GM18907 (cell line): Measurements from ENCODE around the gene ZNF672.

Source experiments
- ATAC-seq: cut with Tn5 transposase; IDR thresholded peaks from one replicate; pipeline ENCODE4 v1.9.1; 2021; ENCODE audit warnings: mild to moderate bottlenecking, moderate library complexity; ENCODE audit not compliant: unreplicated experiment

ZNF672 gene

GRCh38 chr1:248831842-248832241 lies 6.2 kb upstream of the ZNF672 start:
- ATAC-seq: no peak

- ATAC-seq: no peak
Observed at GRCh38 chr1:248834343-248834940, 3.6 kb upstream of the ZNF672 start.

GRCh38 chr1:248837045-248837780 lies 811 bp upstream of the ZNF672 start:
- no peak for ATAC-seq

DNA sequence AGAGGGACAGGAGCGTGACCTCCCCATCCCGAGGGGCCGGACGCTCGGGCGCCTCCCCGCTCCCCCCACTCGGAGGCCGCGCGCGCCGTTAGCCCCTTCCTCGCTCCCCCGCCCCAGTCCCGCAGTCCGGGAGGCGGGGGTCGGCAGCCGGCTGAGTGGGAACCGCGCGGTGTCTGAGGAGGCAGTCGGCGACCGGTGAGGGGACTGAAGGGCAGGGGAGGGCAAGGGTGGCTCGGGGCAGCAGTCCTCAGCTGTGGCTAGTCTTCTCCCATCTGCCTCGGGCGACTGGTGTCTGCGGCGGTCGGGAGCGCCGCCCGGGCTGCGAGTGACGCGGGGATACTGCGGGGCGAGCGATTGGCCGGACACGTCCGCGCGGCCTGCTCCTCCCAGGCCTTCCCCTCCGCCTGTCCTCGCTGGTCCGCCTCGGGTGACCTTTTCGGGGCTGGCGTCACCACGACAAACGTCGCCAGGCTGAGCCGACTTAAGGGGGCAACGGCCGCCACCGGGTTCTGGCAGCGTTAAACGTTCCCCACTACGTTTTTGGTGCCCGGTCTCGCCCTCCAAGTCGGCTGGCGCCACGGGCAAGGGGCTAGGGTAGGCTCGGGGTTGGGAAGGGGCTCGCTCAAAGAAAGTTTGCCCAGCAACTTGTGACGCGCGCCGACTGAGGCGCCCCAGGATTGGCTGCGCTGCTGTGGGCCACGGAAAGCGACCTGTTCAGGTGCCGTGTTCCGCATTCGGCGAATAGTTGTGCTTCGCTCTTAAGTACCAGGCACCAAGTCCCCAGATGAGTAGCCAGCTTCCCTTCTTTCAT lies 538 bp downstream of the ZNF672 start:
- ATAC-seq: peak; percentile 76

DNA sequence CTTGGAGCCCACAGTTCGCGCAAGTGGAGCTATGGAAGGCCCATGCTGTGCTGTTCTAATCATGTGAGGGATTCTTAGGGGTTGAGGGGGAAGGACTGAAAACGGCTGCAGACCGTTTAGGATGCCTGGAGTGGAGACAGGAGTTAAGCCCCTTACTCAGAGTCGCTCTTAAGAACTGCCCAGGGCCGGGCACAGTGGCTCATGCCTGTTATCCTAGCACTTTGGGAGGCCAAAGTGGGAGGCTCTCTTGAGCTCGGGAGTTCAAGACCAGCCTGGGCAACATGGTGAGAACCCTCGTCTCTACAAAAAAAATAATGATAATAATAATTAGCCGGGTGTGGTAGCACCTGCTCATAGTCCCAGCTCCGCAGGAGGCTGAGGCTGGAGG lies 1.1 kb downstream of the ZNF672 start:
- ATAC-seq: no peak

DNA sequence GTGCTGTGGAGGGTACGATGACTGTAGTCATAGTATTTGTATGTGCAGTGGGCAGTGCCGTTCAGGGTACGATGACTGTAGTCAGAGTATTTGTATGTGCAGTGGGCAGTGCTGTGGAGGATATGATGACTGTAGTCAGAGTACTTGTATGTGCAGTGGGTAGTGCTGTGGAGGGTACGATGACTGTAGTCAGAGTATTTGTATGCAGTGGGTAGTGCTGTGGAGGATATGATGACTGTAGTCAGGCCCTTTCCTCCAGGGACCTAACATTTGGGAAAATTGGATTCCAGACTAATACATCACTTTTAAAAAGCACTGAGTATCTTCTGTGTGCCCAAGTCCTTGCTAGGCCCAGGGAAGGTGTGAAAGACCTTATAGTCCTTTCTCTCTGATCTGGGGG lies 2.9 kb downstream of the ZNF672 start:
- no peak for ATAC-seq

- no peak for ATAC-seq
Observed at GRCh38 chr1:248841702-248842395, 3.8 kb downstream of the ZNF672 start.

DNA sequence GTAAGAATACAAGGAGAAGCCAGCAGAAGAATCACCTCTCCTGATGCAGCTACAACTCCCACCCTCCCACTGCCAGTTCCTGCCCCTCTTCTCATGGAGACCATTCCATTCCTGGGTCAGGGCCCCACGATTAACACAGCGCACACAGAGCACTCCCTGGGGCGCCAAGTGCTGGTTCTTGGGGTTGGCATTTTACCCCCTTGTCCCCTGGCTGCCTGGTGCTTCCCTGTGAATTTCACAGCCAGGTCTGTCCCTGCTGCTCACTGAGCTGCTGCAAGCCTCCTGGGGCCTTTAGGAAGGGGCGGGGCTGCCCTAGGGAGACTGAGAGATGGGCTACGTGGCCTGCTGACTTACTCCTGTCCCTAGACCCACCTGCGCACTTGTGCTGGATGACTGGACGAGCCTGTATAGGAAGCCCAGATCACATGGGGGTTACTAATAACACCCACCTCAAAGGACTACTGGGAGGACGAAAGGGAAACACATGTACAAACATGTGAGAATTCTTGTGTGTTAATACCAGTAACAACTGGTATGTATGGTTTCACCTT lies 4.8 kb downstream of the ZNF672 start:
- no peak for ATAC-seq

DNA sequence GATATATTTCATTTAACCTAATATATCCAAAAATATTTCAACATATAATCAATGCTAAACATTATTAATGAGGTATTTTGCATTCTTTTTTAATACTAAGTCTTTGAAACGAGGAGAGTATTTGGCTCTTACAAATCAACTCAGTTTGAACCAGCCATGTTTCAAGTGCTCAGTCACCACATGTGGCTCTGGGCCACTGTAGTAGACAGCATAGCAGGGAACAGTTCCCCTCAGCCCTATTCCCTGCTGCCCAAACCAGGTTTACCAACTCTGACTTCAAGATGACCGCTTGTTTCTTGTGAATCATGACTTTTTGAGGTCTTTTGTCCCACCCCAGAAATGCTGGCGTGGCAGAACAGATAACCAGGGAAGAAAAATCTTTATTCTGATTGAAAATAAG lies 5.7 kb downstream of the ZNF672 start:
- no peak for ATAC-seq

DNA sequence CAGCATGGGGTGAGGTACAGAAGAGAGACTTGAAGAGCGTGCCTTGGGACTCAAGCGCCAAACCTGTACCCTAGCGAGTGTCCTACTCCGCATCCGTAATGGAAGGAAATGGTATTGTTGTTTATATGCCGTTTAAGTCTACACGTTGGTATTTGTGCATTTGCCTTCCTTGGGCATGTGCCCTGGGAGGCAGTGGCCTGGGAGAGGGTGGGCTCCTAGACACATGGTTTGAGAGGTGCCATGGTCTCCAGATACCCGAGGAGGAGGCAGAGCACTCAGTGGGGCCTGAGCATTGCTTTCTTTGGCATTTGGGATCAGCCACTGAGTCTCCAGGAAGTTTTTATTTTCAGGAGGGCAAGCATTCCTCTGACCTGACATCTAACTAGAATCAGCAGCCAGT lies 6.5 kb downstream of the ZNF672 start:
- no peak for ATAC-seq

DNA sequence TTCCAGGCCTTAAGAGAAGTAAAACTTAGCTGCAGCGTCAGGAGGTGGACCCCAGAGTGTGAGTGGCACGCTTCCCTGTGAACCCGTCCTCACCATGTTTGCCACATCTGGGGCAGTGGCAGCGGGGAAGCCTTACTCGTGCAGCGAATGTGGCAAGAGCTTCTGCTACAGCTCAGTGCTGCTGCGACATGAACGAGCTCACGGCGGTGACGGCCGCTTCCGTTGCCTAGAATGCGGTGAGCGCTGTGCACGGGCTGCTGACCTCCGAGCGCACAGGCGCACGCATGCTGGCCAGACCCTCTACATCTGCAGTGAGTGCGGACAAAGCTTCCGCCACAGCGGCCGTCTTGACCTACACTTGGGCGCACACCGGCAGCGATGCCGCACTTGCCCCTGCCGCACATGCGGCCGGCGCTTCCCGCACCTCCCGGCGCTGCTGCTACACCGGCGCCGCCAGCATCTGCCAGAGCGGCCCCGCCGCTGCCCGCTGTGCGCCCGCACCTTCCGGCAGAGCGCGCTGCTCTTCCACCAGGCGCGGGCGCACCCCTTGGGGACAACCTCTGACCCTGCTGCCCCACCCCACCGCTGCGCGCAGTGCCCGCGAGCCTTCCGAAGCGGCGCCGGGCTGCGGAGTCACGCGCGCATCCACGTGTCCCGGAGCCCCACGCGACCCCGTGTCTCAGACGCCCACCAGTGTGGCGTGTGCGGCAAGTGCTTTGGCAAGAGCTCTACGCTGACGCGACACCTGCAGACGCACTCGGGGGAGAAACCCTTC lies 9.3 kb downstream of the ZNF672 start:
- ATAC-seq: no peak

DNA sequence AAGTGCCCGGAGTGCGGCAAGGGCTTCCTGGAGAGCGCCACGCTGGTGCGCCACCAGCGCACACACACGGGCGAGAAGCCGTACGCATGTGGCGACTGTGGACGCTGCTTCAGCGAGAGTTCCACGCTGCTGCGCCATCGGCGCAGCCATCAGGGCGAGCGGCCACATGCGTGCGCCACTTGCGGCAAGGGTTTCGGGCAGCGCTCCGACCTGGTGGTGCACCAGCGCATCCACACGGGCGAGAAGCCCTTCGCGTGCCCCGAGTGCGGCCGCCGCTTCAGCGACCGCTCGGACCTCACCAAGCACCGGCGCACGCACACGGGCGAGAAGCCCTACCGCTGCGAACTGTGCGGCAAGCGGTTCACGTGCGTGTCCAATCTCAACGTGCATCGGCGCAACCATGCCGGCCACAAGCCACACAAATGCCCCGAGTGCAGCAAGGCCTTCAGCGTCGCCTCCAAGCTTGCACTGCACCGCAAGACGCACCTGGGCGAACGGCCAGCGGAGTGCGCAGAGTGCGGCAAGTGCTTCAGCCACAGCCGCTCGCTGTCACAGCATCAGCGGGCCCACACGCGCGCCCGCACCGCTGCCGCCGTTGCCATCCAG lies 10.0 kb downstream of the ZNF672 start:
- ATAC-seq: no peak

DNA sequence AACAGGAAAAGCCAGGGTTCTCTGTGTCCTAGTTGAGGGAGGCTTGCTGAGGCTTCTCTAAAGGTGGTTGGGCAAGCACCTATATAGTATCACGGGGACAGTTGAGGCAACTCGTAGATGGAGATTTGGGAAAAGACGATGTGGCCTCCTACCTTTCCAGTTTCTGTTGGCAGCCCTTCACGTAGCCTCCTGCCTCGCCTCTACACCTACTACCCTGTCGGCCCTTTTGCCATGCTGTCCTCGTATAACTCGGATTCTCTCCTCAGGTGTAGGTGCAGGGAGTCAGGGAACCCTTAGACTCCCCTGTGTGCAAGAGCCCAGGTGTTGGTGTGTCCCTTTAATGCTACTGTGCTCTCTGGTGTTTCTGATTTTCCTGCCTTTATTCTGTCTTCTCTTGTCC lies 10.6 kb downstream of the ZNF672 start:
- ATAC-seq: no peak

DNA sequence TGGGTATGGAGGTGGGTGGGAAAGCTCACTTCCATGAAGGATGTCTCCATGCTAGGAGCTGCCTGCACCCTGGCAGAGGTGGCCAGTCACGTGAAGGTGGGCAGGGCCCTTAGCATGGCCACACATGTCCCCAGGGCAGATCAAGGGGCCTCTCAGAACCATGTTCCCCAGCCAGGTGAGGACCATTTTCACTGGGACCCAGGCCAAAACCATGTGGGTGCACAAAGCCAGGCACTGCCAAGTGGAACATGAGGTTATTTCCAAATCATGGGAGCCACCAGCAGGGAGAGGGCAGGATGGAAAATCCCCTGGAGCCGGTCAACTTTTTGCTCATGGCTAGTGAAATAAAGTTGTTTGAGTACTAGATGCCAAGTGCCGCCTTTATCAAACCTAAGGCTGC lies 11.1 kb downstream of the ZNF672 start:
- no peak for ATAC-seq

DNA sequence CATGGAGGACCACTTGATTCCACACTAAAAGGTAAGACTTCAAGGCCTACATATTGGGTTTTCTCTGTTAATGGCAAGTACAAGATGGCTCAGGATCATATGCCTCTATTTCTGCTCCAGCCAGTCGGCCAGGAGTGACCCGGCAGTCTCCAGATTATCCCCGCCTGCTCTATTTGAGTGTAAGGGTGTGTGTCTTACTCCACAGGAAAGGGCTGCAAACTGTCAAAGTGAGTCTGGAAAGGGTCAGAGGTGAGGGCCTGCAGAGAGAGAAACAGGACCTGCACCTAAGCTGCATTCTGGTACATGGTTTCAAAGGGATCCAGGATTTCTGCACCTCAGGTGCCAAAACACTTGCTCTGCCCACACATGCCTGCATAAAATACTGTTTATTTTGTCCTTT lies 11.6 kb downstream of the ZNF672 start:
- ATAC-seq: no peak

DNA sequence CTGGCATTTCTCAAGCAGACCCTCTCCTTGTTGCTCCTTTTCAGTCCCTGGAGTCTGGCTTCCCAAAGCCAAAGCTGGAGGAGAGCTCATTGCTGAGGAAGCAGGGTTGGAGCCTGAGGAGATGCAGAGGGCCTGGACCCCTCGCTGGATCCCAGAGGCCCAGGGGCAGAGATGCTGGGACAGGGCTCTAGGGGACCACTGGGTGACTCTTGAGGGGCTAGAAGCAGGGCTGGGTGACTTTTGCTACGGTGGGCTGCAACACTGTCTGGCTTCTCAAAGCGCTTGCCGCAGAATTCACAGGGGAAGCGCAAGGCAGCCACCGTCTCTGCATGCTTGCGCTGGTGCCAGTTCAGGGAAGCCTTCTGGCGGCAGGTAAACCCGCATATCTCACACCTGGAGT lies 12.1 kb downstream of the ZNF672 start:
- no peak for ATAC-seq

- ATAC-seq: no peak
Observed at GRCh38 chr1:248850536-248851251, 12.7 kb downstream of the ZNF672 start.

DNA sequence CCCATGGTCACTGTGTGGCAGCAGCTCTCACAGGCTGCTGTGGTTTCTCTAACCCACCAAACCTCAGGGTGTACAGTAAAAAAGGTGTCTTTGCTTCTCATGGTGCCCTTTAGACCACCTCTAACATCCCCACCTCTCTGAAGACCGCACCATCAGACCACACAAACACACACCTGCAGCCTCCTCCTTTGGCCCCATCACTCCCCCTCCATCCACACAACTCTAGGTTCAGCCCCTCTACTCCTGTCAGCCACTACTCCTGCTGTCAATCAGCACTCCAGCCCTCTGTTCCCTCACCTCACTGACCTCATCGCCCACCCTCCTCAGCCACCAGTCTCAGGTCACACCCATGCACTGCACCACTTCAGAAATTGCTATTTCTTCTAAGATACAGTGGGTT lies 13.4 kb downstream of the ZNF672 start:
- no peak for ATAC-seq
